Measurements from ENCODE around the gene OR56A4. TPM values are rescaled to one million over a fixed set of nuclear protein-coding genes. Genes with fewer than 3 reads are reported as not detected.

The OR56A4 gene
- polyA plus RNA-seq, 2 of the 4 experiments (the other 2 are of a cell fraction): not detected

DNA sequence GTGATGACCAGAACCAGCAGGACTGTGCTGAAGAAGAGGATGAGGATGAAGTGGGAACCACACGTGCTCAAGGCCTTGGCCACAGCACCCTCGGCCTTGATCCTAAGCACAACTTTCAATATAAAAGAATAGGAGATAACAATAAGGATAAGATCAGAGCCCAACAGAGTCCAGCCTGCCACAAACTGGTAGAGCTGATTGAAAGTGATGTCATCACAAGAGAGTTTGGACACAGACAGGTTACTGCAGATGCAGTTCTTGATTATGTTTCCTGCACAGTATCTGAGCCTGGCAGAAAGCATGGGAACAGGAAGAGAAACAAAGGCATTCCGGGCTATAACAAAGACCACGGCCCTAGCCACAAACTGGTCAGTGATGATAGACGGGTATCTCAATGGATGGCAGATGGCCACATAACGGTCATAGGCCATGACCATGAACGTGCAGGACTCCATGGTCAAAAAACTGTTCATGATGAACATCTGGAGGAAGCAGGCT, 4.5 kb downstream of the OR56A4 start:
- ATAC-seq (no peak), FAIRE-seq (no peak)
- CTCF ChIA-PET: interaction anchor here (3.8 kb wide), 1 partner anchor 361 kb away, joined by 9 read pairs; no protein-coding TSS in a partner anchor

DNA sequence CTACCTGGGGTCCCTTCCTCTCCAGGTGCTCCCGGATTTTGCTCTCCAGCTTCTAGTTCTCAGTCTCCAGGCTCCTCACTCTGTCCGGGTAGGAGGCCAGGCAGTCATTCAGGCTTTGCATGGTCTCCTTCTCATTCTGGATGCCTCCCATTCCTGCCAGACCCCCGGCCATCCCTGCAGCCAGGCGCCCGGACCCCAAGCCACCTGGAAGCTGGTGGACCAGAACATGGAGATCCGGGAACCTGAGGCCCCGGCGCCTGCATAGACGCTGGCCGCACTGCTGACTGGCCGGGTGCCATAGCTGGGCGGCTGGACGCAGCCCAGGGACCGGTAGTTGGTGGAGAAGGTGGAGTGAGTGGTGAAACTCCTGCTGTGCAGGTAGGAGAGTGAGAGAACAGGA, 12.0 kb downstream of the OR56A4 start:
- Histone ChIP-seq H3K4me1 (no peaks in the 10 kb centered on the region), H3K4me3 (no peak overlapping the region), H3K27ac (no peak overlapping the region), H3K9me3 (no peaks in the 10 kb centered on the region), H3K4me2 (no peak overlapping the region)
- 35% methylated on average over 14 of the region's 14 CpGs for WGBS (ENCODE audit: missing lambda C conversion rate)
- ChIA-PET CTCF (interaction anchor here (1.2 to 2.0 kb wide), 3 partner anchors 8 to 368 kb away, joined by 4 to 11 read pairs (median 4); partner anchors contain the start of gene OR52L1), POLR2A (no interaction called here)
- no peak for DNase-seq (ENCODE audit: low read depth in 1 of 2, low spot score in 1 of 2)
- ATAC-seq: no peak
- TF ChIP-seq KDM1A (IDR thresholded peaks at IDR 0.05; ENCODE audit: low read depth) (no peak), POLR2AphosphoS2 (conservative IDR thresholded peaks at IDR 0.05; ENCODE audit: low read length) (no peak), FOSB (CRISPR knock-in tag; IDR thresholded peaks at IDR 0.05) (no peak), HOXB13 (CRISPR knock-in tag; IDR thresholded peaks at IDR 0.05; ENCODE audit: low read depth) (no peak), NFE2L2 (conservative IDR thresholded peaks at IDR 0.05; ENCODE audit: low read length) (no peak), RAD21 (conservative IDR thresholded peaks at IDR 0.05 in 1 of 2, IDR thresholded peaks at IDR 0.05 in 1 of 2) (no peak), EP300 (IDR thresholded peaks at IDR 0.05) (no peak), ESRRA (IDR thresholded peaks at IDR 0.05; ENCODE audit: borderline replicate concordance, low read length) (no peak), JUNB (IDR thresholded peaks at IDR 0.05) (no peak), MAFK (IDR thresholded peaks at IDR 0.05; ENCODE audit: partially characterized antibody) (no peak), ZFP36 (IDR thresholded peaks at IDR 0.05; ENCODE audit: borderline replicate concordance, partially characterized antibody) (no peak), EHF (CRISPR knock-in tag; IDR thresholded peaks at IDR 0.05) (no peak), CBX8 (IDR thresholded peaks at IDR 0.05) (no peak), TFCP2L1 (CRISPR knock-in tag; IDR thresholded peaks at IDR 0.05) (no peak)
- TF ChIP-seq, protein P1, sequence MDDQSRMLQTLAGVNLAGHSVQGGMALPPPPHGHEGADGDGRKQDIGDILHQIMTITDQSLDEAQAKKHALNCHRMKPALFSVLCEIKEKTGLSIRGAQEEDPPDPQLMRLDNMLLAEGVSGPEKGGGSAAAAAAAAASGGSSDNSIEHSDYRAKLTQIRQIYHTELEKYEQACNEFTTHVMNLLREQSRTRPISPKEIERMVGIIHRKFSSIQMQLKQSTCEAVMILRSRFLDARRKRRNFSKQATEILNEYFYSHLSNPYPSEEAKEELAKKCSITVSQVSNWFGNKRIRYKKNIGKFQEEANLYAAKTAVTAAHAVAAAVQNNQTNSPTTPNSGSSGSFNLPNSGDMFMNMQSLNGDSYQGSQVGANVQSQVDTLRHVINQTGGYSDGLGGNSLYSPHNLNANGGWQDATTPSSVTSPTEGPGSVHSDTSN (IDR thresholded peaks at IDR 0.05): no peak
- TF ChIP-seq, protein P2, sequence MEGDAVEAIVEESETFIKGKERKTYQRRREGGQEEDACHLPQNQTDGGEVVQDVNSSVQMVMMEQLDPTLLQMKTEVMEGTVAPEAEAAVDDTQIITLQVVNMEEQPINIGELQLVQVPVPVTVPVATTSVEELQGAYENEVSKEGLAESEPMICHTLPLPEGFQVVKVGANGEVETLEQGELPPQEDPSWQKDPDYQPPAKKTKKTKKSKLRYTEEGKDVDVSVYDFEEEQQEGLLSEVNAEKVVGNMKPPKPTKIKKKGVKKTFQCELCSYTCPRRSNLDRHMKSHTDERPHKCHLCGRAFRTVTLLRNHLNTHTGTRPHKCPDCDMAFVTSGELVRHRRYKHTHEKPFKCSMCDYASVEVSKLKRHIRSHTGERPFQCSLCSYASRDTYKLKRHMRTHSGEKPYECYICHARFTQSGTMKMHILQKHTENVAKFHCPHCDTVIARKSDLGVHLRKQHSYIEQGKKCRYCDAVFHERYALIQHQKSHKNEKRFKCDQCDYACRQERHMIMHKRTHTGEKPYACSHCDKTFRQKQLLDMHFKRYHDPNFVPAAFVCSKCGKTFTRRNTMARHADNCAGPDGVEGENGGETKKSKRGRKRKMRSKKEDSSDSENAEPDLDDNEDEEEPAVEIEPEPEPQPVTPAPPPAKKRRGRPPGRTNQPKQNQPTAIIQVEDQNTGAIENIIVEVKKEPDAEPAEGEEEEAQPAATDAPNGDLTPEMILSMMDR (IDR thresholded peaks at IDR 0.05): no peak
- TF ChIP-seq, protein P3, sequence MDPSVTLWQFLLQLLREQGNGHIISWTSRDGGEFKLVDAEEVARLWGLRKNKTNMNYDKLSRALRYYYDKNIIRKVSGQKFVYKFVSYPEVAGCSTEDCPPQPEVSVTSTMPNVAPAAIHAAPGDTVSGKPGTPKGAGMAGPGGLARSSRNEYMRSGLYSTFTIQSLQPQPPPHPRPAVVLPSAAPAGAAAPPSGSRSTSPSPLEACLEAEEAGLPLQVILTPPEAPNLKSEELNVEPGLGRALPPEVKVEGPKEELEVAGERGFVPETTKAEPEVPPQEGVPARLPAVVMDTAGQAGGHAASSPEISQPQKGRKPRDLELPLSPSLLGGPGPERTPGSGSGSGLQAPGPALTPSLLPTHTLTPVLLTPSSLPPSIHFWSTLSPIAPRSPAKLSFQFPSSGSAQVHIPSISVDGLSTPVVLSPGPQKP (IDR thresholded peaks at IDR 0.05; ENCODE audit: low read depth, low read length): no peak
- TF ChIP-seq, protein P4, sequence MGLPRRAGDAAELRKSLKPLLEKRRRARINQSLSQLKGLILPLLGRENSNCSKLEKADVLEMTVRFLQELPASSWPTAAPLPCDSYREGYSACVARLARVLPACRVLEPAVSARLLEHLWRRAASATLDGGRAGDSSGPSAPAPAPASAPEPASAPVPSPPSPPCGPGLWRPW (IDR thresholded peaks at IDR 0.05): no peak
- FAIRE-seq: no peak

More for the DNA sequence above, 4.5 kb downstream of the OR56A4 start:
- no peaks in the 10 kb centered on the region for H3K4me1 ChIP-seq
- 29% methylated on average over 7 of the region's 7 CpGs for WGBS (ENCODE audit: missing lambda C conversion rate)
- DNase-seq (ENCODE audit: low read depth in 1 of 2, low spot score in 1 of 2): no peak
- no peak overlapping the region for H3K4me2 ChIP-seq
- H3K9me3 ChIP-seq: no peaks in the 10 kb centered on the region
- TF ChIP-seq FOSB (CRISPR knock-in tag; IDR thresholded peaks at IDR 0.05) (no peak), HDAC2 (IDR thresholded peaks at IDR 0.05) (no peak), BHLHE40 (IDR thresholded peaks at IDR 0.05; ENCODE audit: low read depth, low read length) (no peak), JUNB (IDR thresholded peaks at IDR 0.05) (no peak), SMC3 (IDR thresholded peaks at IDR 0.05) (no peak), HOXA7 (CRISPR knock-in tag; IDR thresholded peaks at IDR 0.05) (no peak), EHF (CRISPR knock-in tag; IDR thresholded peaks at IDR 0.05) (no peak), RNF2 (IDR thresholded peaks at IDR 0.05; ENCODE audit: borderline replicate concordance, low read depth) (no peak), RCOR1 (IDR thresholded peaks at IDR 0.05; ENCODE audit: low read depth, low read length) (no peak), KDM5A (IDR thresholded peaks at IDR 0.05) (no peak), SREBF2 (IDR thresholded peaks at IDR 0.05) (no peak)
- TF ChIP-seq, protein P3 (IDR thresholded peaks at IDR 0.05; ENCODE audit: low read depth, low read length): no peak
- TF ChIP-seq, protein P5, sequence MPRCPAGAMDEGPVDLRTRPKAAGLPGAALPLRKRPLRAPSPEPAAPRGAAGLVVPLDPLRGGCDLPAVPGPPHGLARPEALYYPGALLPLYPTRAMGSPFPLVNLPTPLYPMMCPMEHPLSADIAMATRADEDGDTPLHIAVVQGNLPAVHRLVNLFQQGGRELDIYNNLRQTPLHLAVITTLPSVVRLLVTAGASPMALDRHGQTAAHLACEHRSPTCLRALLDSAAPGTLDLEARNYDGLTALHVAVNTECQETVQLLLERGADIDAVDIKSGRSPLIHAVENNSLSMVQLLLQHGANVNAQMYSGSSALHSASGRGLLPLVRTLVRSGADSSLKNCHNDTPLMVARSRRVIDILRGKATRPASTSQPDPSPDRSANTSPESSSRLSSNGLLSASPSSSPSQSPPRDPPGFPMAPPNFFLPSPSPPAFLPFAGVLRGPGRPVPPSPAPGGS (IDR thresholded peaks at IDR 0.05): no peak
- H3K4me3 ChIP-seq: no peak overlapping the region
- no peak overlapping the region for H3K27ac ChIP-seq
- POLR2A ChIA-PET: no interaction called here

All from A549 (cell line).